HG03060 (cell line): ENCODE data around the gene ARF1.

Experiments
- ATAC-seq: cut with Tn5 transposase; IDR thresholded peaks from one replicate; pipeline ENCODE4 v1.9.1; 2021; ENCODE audit warnings: low read depth, moderate number of reproducible peaks; ENCODE audit not compliant: unreplicated experiment

The ARF1 gene

DNA sequence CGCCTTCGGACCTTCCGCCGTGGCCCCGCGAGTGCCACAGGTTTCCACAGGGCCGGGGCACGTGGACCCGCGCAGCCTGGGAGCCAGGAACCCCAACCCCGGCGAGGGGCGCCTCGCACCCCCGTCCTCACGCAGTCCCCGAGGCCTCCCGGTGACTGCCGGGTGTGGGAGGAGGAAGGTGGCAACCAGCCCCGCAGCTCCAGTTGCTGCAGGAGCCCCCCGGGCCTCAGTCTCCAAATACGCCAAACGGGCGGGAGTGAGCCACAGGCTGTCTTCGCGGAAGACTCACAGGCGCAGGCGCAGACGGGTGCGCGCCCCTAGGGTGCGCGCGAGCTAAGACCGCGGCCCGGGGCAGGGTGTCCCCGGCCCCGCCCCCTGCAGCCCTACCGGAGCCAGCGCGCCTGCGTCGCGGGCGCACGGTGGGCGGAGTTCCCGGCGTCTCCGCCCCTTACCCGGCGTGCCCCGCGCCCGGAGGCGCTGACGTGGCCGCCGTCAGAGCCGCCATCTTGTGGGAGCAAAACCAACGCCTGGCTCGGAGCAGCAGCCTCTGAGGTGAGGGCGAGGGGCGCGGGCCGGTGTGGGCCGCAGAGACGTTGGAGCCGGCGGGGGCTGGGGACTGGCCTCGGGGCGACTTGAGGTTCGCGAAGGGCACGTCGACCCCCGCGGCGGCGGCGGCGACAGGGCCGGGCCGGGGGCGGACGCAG lies at the start of gene ARF1:
Gene ARF1 (plus strand): TSS at position 495 of the 704 bp plus-strand sequence. CDS start 14,407 bp downstream, outside the sequence.
- peak; percentile 44 for ATAC-seq

GRCh38 chr1:228033376-228033775 lies 49.1 kb upstream of the ARF1 start:
- no peak for ATAC-seq

- no peak for ATAC-seq
Observed at GRCh38 chr1:228034954-228035837, 47.3 kb upstream of the ARF1 start.

DNA sequence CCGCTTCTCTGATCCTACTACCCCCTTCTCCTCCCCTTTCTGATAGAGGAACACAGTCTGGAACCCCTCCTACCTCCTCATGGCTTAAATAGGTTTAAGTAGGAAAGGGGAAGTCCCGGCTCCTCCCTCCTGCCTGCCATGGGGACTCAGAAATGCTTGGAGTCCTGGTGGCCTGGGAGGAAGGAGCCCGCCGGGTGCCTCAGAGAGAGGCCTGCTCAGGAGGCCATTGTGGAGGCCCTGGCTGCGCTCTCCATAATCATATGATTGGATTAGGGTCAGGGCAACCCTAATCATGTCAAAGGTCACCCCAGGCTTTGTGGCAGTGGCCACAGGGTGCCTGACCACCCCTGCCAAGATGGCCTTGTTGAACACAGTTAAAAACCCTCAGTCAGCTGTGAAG lies 46.7 kb upstream of the ARF1 start:
- no peak for ATAC-seq

- ATAC-seq, result no peak
Observed at GRCh38 chr1:228036701-228037231, 45.7 kb upstream of the ARF1 start.

DNA sequence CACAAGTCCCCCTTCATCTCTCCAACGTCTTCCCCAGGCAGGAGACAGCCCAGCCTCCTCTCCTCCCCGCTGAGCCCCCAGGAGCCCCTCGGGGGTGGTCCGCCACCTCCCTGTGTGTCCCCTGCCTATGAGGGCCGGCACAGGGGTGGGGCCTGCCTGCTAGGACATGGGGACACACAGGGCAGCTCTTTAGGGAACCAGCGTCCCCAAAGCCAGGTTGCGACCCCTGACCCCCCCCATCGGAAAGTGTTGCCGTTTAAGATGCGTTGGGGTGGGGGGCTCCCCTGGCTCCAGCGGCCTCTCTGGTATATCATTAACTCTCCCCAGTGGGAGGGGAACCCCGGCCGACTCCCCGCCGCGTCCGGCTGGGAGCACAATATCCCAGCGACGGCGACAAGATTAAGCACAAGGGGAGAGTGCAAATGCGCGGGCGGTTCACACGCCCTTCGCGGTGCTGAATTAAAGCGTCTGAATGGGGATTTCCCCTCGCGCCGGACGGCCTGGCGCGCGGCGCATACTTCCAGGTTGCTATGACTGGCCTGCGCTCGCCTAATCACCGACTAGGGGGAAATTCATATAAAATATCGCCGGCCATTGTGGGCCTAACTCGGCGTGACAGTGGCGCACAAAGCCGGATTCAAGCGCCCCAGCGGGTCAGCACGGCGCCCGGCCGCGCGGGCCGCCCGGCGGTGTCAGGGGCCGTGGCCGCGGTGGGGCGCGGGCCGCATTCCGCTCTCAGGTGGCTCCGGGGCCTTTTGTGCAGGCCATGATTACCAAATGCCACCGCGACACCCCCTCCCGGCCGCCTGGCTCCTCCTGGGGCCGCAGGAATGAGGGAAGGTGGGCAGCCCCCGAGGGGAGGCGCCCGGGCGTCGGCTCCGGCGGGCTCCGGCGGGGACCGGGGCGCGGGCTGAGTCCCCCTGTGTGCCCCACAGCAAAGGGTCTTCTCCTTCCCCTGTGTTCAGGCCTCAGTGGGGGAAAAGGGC lies 44.8 kb upstream of the ARF1 start:
- ATAC-seq, result no peak

GRCh38 chr1:228038387-228039005 lies 44.0 kb upstream of the ARF1 start:
- ATAC-seq, result no peak

GRCh38 chr1:228039006-228039903 lies 43.3 kb upstream of the ARF1 start:
- no peak for ATAC-seq

GRCh38 chr1:228039986-228040385 lies 42.5 kb upstream of the ARF1 start:
- ATAC-seq, result no peak

DNA sequence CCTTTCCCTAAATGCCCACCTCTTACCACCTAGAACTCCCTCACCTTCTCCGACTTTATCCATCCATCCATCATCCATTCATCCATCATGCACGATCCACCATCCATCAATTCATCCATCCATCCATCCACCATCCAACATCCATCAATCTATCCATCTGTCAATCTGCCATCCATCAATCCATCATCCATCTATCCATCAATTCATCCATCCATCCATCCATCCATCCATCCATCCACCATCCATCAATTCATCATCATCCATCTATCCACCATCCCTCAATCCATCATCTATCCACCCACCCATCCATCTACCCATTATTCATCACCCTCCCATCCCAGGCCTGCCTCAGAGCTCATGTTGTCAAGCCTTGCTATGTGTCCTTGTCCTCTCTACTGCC lies 41.2 kb upstream of the ARF1 start:
- no peak for ATAC-seq

DNA sequence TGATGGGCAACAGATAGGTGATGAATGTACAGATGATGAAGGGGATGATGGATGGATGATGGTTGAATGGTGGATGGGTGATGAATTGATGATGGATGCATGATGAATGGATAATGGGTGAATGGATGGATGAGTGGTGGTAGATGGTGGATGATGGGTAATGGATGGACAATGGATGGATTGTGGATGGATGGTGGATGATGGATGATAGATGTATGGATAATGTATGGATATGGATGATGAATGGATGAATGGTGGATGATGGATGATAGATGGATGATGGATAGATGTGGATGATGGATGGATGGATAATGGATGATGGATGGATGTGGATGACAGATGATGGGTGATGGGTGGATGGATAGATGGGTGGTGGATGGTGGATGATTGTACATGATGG lies 40.0 kb upstream of the ARF1 start:
- ATAC-seq, result no peak

- ATAC-seq, result no peak
Observed at GRCh38 chr1:228043281-228043848, 39.1 kb upstream of the ARF1 start.

DNA sequence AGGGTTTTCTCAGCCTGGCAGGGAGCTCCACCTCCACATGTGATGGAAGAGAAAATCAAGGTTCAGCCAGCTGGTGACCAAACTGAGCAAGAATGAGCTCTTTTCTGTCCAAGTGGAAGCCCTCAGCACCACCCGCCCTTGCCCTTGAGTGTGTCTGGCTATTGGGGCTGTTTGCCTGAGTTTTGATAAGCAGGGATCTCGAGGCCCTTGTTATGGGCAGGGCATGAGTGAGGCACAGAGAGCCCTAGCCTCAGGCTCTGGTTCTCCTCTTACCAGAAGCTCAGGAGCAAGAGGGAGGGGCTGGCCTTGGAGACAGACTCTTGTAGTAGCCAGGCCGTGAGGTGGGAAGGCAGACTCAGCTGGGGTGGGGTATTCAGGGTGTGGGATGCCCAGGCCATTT lies 37.5 kb upstream of the ARF1 start:
- ATAC-seq, result no peak

- no peak for ATAC-seq
Observed at GRCh38 chr1:228045405-228045804, 37.1 kb upstream of the ARF1 start.

- no peak for ATAC-seq
Observed at GRCh38 chr1:228045871-228046270, 36.6 kb upstream of the ARF1 start.

DNA sequence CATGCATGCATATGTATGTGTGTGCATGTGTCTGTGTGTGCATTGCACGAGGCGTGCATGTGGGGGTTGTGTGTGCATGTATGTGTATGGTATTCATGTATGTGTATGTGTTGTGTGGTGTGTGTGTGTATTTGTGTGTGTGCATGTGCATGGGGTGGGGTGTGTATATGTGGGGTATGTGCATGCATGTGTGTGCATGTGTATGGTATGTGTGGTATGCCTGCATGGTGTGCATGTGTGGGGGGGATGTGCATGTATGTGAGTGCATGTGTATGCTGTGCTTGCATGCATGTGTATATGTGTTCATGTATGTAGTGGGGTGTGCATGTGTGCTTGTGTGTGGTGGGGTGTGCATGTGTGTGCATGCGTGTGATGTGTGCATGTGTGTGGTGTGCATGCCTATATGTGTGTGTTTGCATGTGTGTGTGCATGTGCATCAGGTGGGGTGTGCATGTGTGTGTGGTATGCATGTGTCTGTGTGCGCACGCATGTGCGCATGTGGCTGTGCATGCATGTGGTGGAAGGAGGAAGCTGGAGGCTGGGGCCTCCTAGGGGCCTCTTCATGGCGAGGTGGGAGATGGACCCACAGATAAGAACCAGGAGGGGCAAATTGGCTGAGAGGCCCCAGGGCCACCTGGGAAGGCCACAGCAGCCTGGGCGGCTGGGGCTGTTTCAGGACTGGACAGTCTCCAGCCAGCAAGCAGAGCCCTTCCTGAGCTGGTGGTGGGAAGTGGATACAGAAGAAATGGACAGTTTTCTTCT lies 35.9 kb upstream of the ARF1 start:
- ATAC-seq, result no peak

- no peak for ATAC-seq
Observed at GRCh38 chr1:228047183-228047466, 35.4 kb upstream of the ARF1 start.

DNA sequence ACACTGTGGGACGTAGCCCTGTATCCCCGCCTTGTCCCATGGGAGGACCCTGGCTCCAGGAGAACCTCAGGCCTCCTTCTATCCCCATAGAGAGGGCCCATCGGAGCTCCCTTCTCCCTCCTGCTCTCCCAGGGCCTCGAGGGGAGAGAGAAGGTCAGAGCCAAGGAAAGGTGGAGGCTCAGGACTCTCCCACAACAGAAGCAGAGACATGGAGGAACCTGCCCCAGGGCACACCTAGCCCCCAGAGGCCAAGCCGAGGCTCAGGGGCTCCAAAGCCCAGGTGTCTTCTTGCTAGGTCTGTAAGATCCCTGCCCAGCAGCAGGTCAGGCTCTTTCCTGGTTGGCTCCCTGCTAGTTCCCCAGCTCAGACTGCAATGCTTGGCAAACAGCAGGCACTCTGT lies 34.4 kb upstream of the ARF1 start:
- no peak for ATAC-seq
